C1 segment of cervical spinal cord (tissue), 14 donors: ENCODE results near the gene CMTM7.
"Not testable (repeated sequence)": the region's sequence is repeated elsewhere in the genome, so short reads cannot be mapped to it uniquely, and the experiment has no call there.

Experiments used
- DNase-seq, 14 donors: peaks; one replicate each; lab custom pipeline; 2025; lab: John Stamatoyannopoulos, UW

Gene CMTM7

DNA sequence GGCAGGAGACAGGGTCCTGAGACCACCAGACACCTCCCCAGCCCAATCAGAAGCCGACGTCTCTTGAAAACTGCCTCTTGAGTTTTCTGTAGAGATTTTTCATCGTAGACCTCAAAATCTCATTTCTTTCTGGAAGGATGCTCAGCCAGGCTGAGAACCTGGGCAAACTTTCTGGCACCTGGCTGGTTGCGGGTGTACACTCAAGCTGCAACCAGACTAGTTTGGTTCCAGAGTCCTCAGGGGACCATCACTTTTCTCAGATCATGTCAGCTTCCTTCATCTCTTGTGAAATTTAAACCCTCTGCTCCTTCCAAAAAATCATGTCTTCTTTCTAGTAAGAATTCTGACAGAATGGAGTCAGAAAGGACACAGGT, 45.1 kb downstream of the CMTM7 start:
- DNase-seq: no peak

DNA sequence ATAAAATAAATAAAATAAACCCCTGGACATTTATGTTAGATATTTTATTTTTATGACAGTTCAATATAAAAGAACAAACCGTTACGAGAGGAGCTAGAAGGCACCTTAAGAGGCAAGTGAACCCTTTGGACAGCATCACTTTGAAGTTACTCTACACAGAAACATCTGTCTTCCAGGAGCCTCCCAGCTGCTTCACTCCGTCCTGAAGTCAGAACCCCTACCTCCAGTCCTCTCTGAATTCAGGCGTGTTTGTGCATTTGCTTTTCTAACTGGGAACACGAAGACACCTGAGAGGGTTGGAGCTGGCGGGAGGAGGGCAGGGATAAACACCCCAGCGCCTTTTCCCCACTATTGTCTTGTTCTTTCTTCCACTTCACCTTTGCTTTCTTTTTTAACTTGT, 46.2 kb downstream of the CMTM7 start:
- no peak for DNase-seq

DNA sequence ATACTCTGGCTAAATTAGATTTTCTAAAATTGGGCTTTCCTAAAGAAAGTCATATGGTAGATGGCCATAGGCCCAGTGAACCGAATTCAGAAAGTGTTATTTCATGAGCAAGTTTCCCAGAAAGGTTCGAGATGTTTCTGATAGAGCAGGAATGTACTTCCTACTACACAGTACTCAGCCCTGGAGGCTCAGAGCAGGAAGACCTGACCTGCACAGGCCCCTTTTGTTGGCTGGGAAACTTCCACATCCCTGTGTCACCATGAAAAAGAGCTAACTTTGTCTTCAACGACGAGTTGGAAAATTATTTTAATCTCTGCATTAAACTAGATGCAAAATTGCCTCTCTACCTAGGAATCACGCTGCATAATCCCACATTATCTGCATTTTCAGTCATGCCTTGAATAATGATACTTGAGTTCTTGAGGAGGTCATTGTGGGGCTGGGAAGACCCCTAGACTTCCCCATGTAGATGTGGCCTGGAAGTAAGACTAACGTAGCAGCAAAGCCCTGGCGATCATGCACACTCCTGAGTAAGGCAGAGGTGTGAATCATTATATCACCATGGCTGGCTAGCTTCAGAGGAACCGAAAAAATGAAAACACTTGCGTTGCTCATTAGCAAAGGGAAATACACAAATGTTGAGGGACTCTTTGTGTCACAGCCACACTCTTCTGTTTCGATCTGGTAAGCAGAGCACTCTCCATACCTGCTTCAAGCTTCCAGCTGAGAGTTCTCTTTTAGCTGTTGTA, 47.1 kb downstream of the CMTM7 start:
- DNase-seq: no peak

DNA sequence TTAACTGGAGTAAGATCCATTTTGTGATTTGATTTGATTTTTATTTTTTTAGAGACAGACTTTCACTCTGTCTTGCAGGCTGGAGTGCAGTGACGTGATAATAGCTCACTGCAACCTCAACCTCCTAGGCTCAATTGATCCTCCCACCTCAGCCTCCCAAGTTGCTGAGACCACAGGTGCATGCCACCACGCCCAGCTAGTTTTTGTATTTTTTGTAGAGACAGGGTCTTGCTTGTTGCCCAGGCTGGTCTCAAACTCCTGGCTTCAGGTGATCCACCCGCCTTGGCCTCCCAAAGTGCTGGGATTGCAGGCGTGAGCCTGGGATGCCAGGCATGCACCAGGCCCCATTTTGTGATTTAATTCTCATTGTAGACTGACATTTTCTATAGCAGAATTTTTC, 47.8 kb downstream of the CMTM7 start:
- not testable (repeated sequence) for DNase-seq

DNA sequence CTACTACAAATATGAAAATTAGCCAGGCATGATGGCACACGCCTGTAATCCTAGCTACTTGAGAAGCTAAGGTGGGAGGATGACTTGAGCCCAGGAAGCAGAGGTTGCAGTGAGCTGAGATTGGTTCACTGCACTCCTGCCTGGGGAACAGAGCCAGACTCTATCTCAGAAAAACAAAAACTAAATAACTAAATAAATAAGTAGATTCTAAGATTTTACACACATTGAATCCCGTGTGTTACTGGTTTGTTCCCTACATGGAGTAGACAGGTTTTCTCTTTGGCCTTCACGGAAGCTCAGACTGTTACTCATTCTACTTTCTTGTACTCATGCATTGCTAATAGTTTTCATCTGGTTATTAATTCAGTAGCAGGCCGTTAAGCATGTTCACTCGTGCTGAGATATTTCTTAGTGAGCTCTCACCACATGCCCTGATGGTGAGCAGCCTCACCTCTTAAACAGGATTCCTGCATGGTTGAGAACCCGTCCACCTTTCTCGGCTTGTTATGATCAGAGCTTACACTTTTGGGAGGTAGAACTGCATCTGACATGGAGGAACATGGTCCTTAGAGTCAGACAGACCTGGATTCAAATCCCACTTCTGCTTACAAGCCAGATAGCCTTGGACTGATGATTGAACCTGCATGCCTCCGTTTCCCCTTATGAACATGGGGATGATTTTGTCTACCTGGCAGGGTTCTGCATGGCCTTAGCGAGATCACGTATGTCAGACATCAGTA, 49.1 kb downstream of the CMTM7 start:
- DNase-seq: no peak

DNA sequence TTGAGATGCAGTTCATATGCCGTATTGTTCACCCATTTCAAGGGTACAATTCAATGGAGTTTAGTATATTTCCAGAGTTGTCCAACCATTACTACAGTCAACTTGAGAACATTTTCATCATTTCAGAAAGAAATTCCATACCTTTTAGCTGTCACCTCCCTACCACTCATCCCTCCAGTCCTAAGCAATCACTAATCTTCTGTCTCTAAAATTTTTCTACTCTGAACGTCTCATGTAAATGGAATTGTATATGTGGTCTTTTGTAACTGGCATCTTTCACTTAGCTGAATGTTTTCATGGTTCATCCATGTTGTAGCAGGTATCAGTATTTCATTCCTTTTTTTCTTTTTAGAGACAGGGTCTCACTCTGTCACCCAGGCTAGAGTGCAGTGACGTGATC, 51.1 kb downstream of the CMTM7 start:
- DNase-seq: no peak

DNA sequence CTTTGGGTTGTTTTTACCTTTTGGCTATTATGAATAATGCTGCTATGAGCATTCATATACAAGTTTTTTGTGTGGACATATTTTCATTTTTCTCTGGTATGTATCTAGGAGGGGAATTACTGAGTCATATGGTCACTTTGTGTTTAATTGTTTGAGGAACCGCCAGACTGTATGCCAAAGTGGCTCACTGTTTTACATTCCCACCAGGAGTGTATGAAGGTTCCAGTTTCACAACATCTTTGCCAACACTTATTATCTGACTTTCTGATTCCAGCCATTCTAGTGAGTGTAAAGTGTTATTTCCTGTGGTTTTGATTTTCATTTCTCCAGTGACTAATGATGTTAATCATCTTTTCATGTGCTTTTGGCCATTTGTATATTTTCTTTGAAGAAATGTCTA, 51.8 kb downstream of the CMTM7 start:
- no peak for DNase-seq

DNA sequence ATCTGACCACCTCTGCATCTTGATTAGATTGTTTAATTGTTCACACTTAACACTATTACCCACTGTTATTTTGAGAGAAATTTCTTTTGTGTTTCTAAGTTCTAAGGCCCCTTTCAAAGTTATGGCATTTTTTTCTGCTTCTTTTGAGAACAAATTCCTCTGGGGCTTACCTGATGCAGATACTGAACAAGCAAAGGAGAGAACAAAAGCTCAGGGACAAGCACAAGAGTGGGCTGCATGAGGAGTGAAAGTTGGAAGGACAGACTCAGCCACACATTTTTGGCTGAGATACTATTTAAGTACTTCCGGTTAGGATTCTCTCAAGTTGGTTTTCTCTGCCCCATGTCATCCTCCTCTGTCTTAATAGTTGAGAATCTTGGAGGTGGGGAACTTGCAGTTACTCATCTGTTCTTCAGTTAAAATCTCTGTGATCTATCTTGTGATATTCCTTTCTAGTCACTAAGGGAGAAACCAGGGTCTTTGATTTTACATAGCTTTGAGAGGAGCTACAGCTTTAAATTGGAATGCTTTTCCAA, 56.3 kb downstream of the CMTM7 start:
- no peak for DNase-seq

DNA sequence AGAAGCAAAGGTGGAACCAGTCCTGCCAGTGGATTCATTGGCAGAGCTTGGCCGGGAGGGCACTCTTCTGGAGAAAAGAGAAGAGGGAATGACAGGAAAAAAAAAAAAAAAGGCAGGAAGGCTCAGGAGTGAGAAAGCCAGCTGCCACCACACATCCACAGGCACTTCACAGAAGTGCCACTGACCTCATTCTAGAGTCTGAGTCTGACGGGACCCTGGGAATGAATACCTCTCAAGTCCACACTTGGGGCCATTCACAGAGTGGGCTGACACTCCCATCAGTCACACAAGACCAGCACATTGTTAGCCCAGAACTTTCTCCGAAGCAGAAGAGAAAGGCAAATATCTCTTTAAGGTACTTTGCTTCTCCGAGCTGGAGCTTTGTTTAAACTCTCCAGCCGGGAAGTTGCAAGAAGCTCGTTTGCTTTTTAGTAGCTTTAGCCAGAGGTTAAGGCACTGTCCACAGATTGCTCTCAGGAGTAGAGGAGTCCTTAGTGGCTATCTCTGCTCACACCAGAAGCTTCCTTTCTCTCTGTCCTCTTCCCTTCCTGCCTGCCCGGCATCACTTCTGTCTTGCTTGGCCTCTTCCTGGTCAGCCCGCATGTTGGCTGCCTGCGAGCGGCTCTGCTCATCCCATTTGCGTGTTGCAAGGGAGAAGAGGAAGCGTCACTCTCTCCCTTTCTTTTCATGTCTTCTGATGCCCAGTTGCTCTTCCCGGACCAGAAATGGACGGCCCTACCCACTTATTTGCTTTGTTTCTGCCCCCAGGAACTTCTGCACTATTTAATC, 57.2 kb downstream of the CMTM7 start:
- peak in 5 of 14 donors; percentile 10 to 46 (median 13) for DNase-seq

DNA sequence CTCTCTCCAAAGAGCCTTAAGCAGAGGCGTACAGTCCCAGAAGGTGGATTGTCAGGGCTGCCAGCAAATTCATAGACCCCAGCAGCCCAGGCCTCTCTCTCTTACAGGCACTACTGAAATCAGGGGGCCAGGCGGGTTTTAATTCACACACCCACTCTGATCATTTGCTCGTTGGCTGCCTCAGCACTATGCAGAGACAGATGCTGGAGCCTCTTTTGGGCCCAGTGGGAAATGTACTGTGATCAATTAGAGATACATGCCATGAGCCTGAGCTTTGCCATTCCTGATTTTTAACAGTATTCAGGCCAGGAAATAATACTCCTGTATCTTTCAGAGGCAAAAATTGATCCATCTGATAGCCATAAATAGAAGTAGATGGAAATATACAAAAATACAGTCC, 58.0 kb downstream of the CMTM7 start:
- DNase-seq: no peak

DNA sequence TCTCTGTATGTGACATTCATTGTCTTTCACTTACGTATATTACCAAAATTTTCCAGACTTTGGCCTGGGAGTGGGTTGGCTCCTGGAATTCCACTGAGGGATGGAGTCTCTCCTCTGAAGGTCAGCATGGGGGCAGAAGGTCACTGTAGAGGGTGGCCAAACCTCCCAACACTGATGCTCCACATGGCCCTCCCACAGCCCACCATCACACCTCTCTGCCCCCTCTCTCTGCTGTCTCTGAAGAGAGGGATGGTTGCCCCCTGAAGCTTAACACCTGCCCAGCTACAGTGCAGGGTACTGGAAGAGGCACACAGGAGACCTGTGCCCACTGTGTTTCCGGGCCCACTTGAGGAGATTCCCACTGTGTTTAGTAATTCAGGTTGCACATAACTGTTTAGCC, 58.8 kb downstream of the CMTM7 start:
- DNase-seq: no peak

DNA sequence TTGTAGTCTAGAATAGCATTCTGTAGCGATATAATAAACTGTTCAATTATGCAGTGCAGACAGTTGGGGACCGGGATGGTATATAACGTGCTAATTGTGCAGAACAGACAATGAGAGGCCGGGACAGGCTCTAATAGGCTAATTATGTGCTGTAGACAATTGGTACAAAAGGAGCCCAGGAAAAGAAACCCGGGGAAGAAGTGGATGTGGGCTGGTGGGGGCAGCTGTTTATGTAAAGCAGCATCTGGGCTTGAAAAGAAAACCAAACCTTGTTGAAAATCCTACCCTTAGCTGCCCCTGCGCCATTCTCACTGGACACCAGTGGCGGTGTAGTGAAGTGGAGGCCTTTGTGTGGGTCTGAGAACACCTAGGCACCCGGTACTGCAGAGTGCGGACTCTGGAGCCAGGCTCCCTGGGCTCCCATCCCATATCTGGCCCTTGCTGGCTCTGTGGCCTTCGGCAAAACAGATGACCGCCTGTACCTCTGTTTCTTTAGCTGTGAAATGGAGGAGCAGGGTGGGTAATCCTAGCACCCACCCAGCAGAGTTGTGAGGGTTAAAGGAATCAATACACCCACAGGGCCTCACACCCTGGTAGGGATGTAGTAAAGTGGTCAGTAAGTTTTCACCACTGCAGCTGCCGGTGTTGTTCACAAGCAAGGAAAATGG, 59.5 kb downstream of the CMTM7 start:
- no peak for DNase-seq

DNA sequence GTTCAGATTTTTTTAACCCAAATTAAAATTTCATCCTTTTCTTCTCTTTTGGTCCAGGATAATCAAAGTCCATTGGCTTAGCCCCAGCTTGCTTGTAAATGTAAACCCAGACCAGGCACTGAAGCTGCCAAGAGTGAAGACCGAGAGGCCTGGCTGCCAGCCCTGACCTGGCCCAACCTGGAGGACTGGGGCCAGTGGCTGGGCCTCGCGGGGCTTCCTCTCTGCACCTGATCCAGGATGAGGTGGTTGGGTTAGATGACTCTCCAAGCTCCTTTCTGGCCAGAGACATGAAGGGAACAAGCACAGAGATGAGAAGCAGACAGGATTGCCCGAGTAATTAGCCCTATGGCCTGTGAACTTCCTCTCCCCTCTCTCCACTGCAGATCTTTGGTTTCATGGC, 60.4 kb downstream of the CMTM7 start:
- no peak for DNase-seq

DNA sequence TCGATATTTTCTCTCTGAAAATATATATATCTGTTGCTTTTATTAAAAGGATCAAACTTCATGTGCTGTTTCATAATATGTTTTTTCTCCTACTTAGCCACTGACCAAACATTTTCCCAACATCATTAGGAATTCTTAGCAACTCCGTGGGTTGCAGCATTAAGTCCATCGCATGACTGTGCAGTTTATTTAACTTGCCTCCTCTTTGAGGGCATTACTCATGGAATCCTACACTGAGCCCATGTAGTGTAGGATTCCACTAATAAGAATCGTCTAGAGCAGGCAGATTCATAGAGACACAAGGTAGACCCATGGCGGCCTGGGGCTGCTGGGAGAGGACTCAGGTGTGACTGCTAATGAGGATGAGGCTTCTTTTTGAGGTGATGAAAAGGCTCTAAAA, 61.7 kb downstream of the CMTM7 start:
- no peak for DNase-seq

DNA sequence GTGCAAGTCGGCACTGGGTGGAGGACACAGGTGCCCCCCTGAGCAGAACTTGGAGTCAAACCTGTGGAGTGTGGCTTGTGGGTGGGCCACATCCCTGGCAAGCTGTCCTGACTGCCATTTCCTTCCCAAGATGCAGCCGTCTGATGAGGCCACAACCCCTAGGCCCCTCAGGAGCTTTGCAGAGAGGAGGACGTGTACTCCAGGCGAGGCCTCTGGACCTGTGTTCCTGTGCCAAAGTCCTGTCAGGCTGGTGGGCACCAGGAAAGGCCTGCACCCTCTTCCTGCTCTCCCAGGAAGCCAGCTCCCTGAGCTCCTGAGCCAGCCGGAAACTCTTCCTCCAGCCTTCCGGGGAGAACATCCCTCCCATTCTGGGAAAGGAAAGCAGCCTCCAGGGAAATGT, 62.5 kb downstream of the CMTM7 start:
- DNase-seq: no peak

DNA sequence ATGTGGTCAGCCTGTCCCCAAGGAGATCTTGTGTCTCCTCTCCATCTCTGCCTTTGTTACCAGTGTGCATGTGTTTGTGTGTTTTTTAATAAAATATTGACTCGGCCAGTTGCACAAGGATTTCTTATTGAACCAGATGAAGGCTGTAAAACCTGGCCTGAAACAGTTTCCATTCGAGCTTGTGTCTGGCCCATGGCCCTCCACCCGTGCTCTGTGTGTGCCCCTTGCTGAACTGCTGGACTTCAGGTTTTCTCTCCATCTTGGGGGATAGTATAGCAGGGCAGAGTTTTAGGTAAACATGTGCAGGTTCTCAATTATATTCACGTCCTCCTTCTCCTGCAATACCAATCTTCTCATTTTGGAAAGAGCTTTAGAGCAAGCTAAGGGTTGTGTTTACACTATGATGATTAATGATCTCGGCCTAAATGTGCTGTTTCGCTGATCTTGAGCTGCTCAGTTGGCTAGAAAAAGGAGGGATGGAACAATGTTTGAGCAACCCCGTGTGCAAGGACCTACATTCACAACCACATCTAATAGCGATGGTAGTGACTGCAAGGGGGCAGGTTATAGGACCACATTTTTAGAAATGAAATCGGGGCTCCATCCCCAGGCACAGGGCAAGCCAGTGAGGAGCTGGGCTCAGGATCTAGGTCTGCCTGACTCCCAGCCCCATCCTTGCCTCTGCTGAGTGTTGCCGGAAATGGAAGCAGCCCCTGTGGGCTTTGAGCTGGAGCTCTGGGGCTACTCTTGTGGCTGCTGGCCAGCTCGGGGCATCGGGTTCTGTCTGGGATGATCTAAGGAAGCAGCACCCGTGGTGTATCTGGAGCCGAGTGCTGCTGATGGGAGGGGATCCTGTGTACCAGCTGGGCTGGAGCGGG, 63.3 kb downstream of the CMTM7 start:
- DNase-seq: peak in 1 of 14 donors; percentile 38

DNA sequence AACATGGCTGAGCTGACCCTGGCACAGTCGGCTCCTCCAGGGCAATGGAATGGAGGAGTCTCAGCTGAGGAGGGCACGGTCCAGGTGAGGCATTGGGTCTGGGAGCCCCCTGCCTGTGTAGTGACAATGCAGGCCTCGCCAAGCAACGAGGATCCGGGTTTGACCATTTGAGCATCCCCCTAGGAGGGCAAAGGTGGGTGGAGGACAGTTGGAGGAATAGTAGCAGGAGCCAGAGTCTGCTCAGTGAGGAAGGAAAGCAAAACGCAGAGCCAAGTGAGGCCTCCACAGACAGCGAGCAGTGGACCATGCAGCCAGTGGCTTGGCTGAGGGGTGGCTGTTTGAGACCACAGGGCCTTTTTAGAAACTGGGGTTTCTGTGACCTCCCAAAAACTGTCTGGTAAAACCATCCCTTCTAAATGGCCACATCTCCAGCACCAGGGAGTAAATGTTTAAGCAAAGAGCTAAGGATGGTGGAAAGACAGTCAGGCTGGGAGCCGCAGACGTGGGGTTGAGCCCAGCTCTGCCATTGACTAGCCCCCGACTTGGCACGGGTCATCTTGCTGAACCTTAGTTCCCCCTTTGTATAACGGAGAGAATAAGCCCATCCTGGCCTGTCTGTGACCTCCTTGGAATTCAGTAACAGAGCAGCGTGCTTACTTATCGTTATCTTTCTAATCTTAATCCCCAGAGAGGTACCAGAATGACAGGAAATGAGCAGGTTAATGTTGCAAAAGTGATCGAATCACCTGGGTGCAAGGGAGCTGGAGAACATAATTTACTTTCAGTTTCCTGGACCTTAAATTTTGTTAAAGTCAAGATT, 64.2 kb downstream of the CMTM7 start:
- peak in 1 of 14 donors; percentile 86 for DNase-seq

DNA sequence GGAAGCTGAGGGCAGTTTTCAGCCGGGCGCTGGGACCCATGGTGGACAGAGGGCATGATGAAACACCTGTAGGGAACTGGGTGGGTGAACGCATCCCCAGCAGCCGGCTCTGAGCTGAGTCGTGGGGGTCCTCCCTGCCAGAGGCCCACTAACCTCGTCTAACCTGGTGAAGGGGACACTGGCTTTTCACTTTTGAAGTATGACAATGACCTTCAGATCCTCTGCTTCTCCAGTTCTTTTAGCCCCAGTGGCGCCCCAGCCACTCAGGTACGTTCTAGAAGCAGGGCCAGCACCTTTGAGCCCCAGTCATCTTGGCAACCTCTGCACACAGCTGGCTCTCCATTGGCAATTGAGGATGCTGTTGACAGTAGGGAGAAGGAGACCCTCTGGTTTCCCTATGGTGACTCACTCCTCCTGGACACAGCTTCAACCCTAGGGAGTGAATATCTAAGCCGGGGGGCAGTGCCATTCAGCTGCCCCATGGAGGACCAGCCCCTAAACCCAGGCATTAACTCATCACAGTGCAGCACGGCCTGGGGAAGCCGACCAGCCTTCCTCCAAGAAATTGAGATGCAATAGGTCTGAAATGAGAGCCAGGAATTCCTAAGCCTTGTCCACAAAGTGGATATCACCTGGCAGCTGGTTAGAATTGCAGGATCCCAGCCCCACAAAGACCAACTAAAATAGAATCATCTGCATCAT, 64.9 kb downstream of the CMTM7 start:
- no peak for DNase-seq

DNA sequence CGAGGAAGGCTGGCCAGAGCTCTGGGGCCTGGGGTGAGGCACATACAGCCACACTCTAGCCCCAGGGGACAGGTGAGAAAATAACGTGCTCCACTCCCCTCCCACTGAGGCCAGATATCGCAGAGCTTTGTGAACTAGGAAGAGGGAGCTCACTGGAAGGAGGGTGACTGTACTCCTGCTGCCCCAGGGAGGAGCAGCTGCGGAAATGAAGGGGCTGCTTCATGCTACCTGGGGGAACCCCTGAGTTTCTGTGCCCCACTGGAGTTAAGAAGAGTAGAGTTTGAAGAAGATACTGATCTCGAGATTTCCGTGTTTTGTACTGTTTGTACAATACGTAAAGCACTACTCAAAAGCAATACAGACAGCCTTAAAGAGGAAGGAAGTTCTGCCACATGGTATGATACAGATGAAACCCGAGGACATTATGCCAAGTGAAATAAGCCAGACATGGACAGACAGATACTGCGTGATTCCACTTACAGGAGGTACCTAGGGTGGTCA, 66.4 kb downstream of the CMTM7 start:
- DNase-seq: no peak
